GM12864 (cell line): ENCODE results near the gene PREP.

ENCODE experiments used
- DNase-seq: peaks from one replicate; pipeline ENCODE4 v3.0.0-alpha.2; 2011; ENCODE audit warnings: low read depth
- H3K4me3 ChIP-seq: 2 replicates; pipeline ENCODE4 v1.5.1; 2011; ENCODE audit warnings: mild to moderate bottlenecking, low read depth, low read length, control low read depth
- CTCF ChIP-seq: IDR thresholded peaks from 2 replicates; pipeline ENCODE4 v1.5.1; 2011; ENCODE audit warnings: low read depth, mild to moderate bottlenecking, moderate library complexity, low read length, control low read depth, inconsistent platforms; ENCODE audit errors: missing control alignments

Gene PREP

GRCh38 chr6:105322499-105323225 is 80.2 kb downstream of the PREP start:
- no peak for DNase-seq
- H3K4me3 ChIP-seq: no peak overlapping the region
- TF ChIP-seq CTCF: no peak

GRCh38 chr6:105321728-105322127 is 81.2 kb downstream of the PREP start:
- no peak for DNase-seq
- no peak for TF ChIP-seq CTCF
- H3K4me3 ChIP-seq: no peak overlapping the region

- DNase-seq: no peak
- TF ChIP-seq CTCF: no peak
- H3K4me3 ChIP-seq: no peak overlapping the region
These were observed 81.7 kb downstream of the PREP start for GRCh38 chr6:105321207-105321606.

GRCh38 chr6:105320765-105321164 is 82.1 kb downstream of the PREP start:
- H3K4me3 ChIP-seq: no peak overlapping the region
- DNase-seq: no peak
- no peak for TF ChIP-seq CTCF

- DNase-seq: no peak
- H3K4me3 ChIP-seq: no peak overlapping the region
- TF ChIP-seq CTCF: no peak
These were observed 82.6 kb downstream of the PREP start for GRCh38 chr6:105320271-105320670.

- no peak overlapping the region for H3K4me3 ChIP-seq
- TF ChIP-seq CTCF: no peak
- DNase-seq: no peak
These were observed 83.6 kb downstream of the PREP start for GRCh38 chr6:105319331-105319730.

- peak; percentile 1 for DNase-seq
- H3K4me3 ChIP-seq: no peak overlapping the region
- TF ChIP-seq CTCF: no peak
These were observed 84.2 kb downstream of the PREP start for GRCh38 chr6:105318660-105319059.
